ENCODE measurements around the gene TNFAIP8L2. TPM values are rescaled to one million over a fixed set of nuclear protein-coding genes. Genes with fewer than 3 reads are reported as not detected.
A peak's percentile ranks its signal among the peaks of the same experiment; 100 is the strongest.
"Not testable (repeated sequence)": the region's sequence is repeated elsewhere in the genome, so short reads cannot be mapped to it uniquely, and the experiment has no call there.

The TNFAIP8L2 gene
- total RNA-seq, 1 donor from 2014 or later = not detected

DNA sequence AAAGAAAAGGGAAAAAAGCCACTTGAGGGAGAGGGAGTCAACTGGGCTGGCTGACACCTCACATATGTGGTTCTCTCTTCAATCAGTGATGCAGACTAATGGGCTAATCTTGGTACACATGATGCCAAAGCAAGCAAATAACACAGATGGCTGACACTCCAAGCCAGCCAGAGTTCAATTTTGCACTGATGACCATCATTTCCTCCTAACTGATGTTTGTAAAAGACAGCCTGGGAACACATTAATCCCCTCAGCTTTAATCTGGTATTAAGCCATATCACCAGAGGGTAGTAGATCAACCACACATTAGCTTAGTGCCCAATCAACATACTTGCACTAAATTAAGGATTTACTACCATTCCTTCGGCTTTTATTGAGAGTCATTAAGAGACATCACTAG, 30.8 kb downstream of the TNFAIP8L2 start:
- TF ChIP-seq, protein P1, sequence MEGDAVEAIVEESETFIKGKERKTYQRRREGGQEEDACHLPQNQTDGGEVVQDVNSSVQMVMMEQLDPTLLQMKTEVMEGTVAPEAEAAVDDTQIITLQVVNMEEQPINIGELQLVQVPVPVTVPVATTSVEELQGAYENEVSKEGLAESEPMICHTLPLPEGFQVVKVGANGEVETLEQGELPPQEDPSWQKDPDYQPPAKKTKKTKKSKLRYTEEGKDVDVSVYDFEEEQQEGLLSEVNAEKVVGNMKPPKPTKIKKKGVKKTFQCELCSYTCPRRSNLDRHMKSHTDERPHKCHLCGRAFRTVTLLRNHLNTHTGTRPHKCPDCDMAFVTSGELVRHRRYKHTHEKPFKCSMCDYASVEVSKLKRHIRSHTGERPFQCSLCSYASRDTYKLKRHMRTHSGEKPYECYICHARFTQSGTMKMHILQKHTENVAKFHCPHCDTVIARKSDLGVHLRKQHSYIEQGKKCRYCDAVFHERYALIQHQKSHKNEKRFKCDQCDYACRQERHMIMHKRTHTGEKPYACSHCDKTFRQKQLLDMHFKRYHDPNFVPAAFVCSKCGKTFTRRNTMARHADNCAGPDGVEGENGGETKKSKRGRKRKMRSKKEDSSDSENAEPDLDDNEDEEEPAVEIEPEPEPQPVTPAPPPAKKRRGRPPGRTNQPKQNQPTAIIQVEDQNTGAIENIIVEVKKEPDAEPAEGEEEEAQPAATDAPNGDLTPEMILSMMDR (IDR thresholded peaks at IDR 0.05; ENCODE audit: insufficient read depth, low read length, severe bottlenecking) = no peak
- H3K4me3 ChIP-seq (ENCODE audit: low read depth, low read length) = no peak overlapping the region
- no peak for FAIRE-seq
- no peak for DNase-seq (ENCODE audit: low read depth)
- peaks cover 13% of the 10 kb centered on the region for H3K36me3 ChIP-seq (ENCODE audit: control insufficient read depth, insufficient read depth, low read length)
- H3K27me3 ChIP-seq (ENCODE audit: control insufficient read depth, insufficient read depth, low read length) = no peaks in the 10 kb centered on the region

DNA sequence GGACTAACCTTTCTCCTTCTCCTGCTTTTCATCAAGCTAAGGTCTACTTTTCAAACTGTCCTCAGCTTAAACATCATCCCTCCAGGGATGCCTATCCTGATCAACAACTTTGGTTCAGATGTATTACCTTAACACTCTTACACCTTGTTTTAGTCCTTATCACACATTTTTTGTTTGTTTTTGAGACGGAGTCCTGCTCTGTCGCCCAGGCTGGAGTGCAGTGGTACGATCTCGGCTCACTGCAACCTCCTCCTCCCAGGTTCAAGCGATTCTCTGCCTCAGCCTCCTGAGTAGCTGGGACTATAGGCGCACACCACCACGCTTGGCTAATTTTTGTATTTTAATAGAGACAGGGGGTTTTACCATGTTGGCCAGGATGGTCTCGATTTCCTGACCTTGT, 32.2 kb downstream of the TNFAIP8L2 start:
- not testable (repeated sequence) for DNase-seq (ENCODE audit: low read depth); H3K36me3 ChIP-seq (ENCODE audit: control insufficient read depth, insufficient read depth, low read length); FAIRE-seq; H3K27me3 ChIP-seq (ENCODE audit: control insufficient read depth, insufficient read depth, low read length)
- H3K4me3 ChIP-seq (ENCODE audit: low read depth, low read length) = peak overlapping the region; percentile 78

- H3K27me3 ChIP-seq (ENCODE audit: control insufficient read depth, insufficient read depth, low read length) = no peaks in the 10 kb centered on the region
- FAIRE-seq = no peak
- TF ChIP-seq, protein P1 (IDR thresholded peaks at IDR 0.05; ENCODE audit: insufficient read depth, low read length, severe bottlenecking) = no peak
- H3K36me3 ChIP-seq (ENCODE audit: control insufficient read depth, insufficient read depth, low read length) = peaks cover 5% of the 10 kb centered on the region
- DNase-seq (ENCODE audit: low read depth) = peak; percentile 81
- H3K4me3 ChIP-seq (ENCODE audit: low read depth, low read length) = peak within 1 kb of the TSS; percentile 78
These were observed 33.4 kb downstream of the TNFAIP8L2 start, which contains the start of gene VPS72 for GRCh38 chr1:151189637-151190445. VPS72 (minus strand) TSS chr1:151190197; CDS start chr1:151190121, 76 bp downstream.

DNA sequence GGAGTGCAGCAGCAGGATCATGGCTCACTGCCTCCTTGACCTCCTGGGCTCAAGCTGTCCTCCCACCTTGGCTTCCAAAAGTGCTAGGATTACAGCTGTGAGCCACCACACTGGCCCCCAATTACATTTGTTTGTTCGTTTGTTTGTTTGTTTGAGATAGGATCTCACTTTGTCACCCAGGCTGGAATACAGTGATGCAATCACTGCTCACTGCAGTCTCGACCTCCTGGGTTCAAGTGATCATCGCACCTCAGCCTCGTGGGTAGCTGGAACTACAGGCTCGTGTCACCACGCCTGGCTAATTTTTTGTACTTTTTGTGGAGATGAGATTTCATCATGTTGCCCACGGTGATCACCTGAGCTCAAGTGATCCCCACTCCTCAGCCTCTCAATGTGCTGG, 35.6 kb downstream of the TNFAIP8L2 start:
- no peaks in the 10 kb centered on the region for H3K36me3 ChIP-seq (ENCODE audit: control insufficient read depth, insufficient read depth, low read length)
- FAIRE-seq (no peak), DNase-seq (ENCODE audit: low read depth) (no peak)
- TF ChIP-seq, protein P1 (IDR thresholded peaks at IDR 0.05; ENCODE audit: insufficient read depth, low read length, severe bottlenecking) = no peak
- H3K27me3 ChIP-seq (ENCODE audit: control insufficient read depth, insufficient read depth, low read length) = no peaks in the 10 kb centered on the region
- no peak overlapping the region for H3K4me3 ChIP-seq (ENCODE audit: low read depth, low read length)

GRCh38 chr1:151193304-151193703, 36.9 kb downstream of the TNFAIP8L2 start:
- H3K36me3 ChIP-seq (ENCODE audit: control insufficient read depth, insufficient read depth, low read length) = no peaks in the 10 kb centered on the region
- FAIRE-seq (no peak), DNase-seq (ENCODE audit: low read depth) (no peak)
- TF ChIP-seq, protein P1 (IDR thresholded peaks at IDR 0.05; ENCODE audit: insufficient read depth, low read length, severe bottlenecking) = no peak
- no peaks in the 10 kb centered on the region for H3K27me3 ChIP-seq (ENCODE audit: control insufficient read depth, insufficient read depth, low read length)
- H3K4me3 ChIP-seq (ENCODE audit: low read depth, low read length) = no peak overlapping the region

GRCh38 chr1:151193856-151194255, 37.4 kb downstream of the TNFAIP8L2 start:
- TF ChIP-seq, protein P1 (IDR thresholded peaks at IDR 0.05; ENCODE audit: insufficient read depth, low read length, severe bottlenecking) = no peak
- Histone ChIP-seq H3K27me3 (ENCODE audit: control insufficient read depth, insufficient read depth, low read length) (no peaks in the 10 kb centered on the region), H3K4me3 (ENCODE audit: low read depth, low read length) (no peak overlapping the region), H3K36me3 (ENCODE audit: control insufficient read depth, insufficient read depth, low read length) (no peaks in the 10 kb centered on the region)
- DNase-seq (ENCODE audit: low read depth) (no peak), FAIRE-seq (no peak)

DNA sequence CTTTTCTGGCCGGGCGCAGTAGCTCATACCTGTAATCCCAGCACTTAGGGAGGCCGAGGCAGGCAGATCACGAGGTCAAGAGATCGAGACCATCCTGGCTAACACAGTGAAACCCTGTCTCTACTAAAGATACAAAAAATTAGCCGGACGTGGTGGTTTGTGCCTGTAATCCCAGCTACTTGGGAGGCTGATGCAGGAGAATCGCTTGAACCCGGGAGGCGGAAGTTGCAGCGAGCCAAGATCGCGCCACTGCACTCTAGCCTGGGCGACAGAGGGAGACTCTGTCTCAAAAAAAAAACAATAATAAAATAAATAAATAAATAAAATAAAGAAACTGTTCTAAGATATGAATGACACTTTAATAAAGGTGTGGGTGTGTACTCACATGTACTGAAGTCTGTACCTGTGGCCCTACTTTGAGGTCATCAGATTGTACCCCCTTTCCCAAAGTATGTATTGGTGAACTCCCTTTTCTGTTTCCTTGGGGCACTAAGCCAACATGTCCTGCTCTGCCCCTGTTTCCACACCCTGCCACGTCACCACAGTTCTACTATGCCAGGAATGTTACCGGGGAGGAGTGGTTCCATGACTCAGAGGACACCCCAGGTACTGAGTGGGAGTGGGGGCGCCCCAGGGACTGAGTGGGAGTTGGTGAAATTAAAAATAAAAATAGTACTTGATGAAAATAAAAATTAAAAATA, 38.6 kb downstream of the TNFAIP8L2 start:
- peak; percentile 98 for DNase-seq (ENCODE audit: low read depth)
- not testable (repeated sequence) for H3K27me3 ChIP-seq (ENCODE audit: control insufficient read depth, insufficient read depth, low read length); FAIRE-seq; H3K36me3 ChIP-seq (ENCODE audit: control insufficient read depth, insufficient read depth, low read length)
- H3K4me3 ChIP-seq (ENCODE audit: low read depth, low read length) = peak overlapping the region; percentile 7
